Naive thymus-derived CD8-positive, alpha-beta T cell (primary cell): Measurements from ENCODE around the gene TECTA. TPM values are rescaled to one million over a fixed set of nuclear protein-coding genes. Genes with fewer than 3 reads are reported as not detected.
"Not testable (repeated sequence)": the region's sequence is repeated elsewhere in the genome, so short reads cannot be mapped to it uniquely, and the experiment has no call there.

ENCODE experiments used
- ATAC-seq, 2 donors: fragments of 150-1000 bp; cut with Tn5 transposase in 1 of 2; sonication (Bioruptor Pico), chemical (Tn5 transposase) in 1 of 2; 1 replicate in 1 of 2; 2 replicates in 1 of 2; pipeline ENCODE4 v1.10.0; 2021; ENCODE audit warnings: mild to moderate bottlenecking in 2 of 2, moderate library complexity in 2 of 2
- POLR2A ChIA-PET: fragments of 350-600 bp; sonication (Branson Sonifier 250); formaldehyde crosslinking; loops from one replicate; lab custom pipeline; 2021; ENCODE audit warnings: antibody characterized with exemption; lab: Charles Lee
- DNase-seq, 10 donors: peaks; one replicate each; pipeline versions ENCODE4 v3.0.0 to v3.0.0-alpha.2; 2020 to 2022
- H3K27ac Mint-ChIP-seq, 10 donors: one replicate each; pipeline ENCODE4 v1.8.0; 2020 to 2022; ENCODE audit warnings: mild to moderate bottlenecking in 10 of 10, mixed read lengths in 10 of 10, moderate library complexity in 4 of 10, inconsistent platforms in 1 of 10
- H3K27me3 Mint-ChIP-seq, 5 donors: one replicate each; pipeline ENCODE4 v1.8.0; 2021 to 2022; ENCODE audit warnings: mixed read lengths in 5 of 5
- H3K36me3 Mint-ChIP-seq, 3 donors: one replicate each; pipeline ENCODE4 v1.8.0; 2020 to 2022; ENCODE audit warnings: mixed read lengths in 3 of 3, mild to moderate bottlenecking in 2 of 3, inconsistent platforms in 1 of 3
- H3K4me1 Mint-ChIP-seq, 4 donors: one replicate each; pipeline ENCODE4 v1.8.0; 2021 to 2022; ENCODE audit warnings: mixed read lengths in 4 of 4
- H3K4me3 Mint-ChIP-seq, 10 donors: one replicate each; pipeline ENCODE4 v1.8.0; 2020 to 2022; ENCODE audit warnings: mild to moderate bottlenecking in 10 of 10, mixed read lengths in 10 of 10, moderate library complexity in 6 of 10, inconsistent platforms in 1 of 10
- H3K9me3 Mint-ChIP-seq, 9 donors: one replicate each; pipeline ENCODE4 v1.8.0; 2020 to 2022; ENCODE audit warnings: mixed read lengths in 9 of 9, mild to moderate bottlenecking in 3 of 9, inconsistent platforms in 1 of 9, moderate library complexity in 1 of 9
- polyA plus RNA-seq, 3 donors: library from polyadenylated mRNA; unstranded; fragments of 300-500 nt; fragmentation: Illumina TruSeq; gene quantifications; one replicate each; pipeline ENCODE4 v1.2.3, GENCODE V29; 2021
- total RNA-seq, 8 experiments: library from RNA in 2 of 8; stranded (reverse) in 2 of 8; gene quantifications; one replicate each; pipeline ENCODE4 v1.2.3 and lab custom pipeline; 2021 to 2026

TECTA gene
- total and polyA plus RNA-seq, 5 experiments from 2014 or later = 0.31 to 0.58 (median 0.57) TPM; not detected in 2

DNA sequence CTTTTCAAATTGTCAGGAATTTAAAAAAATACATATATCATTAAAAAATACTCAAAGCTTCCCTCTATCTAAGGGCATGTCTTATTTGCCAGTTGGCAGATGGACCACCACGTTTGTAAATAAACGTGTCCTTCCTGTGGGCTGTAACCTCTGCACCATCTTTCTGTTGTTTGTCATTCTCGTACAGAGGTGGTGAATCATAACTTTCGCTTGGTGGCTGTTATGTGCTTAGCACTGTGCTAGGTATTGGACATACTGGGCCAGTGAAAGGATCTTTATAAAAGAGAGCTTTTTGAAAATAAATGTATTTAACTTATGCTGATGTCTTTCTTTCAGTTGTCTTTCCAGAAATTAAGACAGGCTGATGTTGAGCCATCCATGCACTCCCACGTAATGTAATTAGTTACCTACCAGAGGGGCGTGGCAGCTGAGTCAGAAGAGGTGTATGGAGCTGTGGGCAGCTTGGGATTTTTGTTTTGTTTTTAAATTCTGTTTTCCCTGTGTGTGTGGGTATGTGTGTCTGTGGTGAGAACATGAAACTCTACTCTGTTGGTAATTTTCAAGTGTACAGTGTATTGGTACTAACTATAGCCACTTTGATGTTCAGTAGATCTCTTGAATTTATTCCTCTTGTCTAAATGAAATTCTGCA, 62.7 kb downstream of the TECTA start:
- no peak for DNase-seq
- POLR2A ChIA-PET = no interaction called here
- Mint-ChIP-seq H3K27ac (no peak overlapping the region), H3K9me3 (no peaks in the 10 kb centered on the region), H3K27me3 (peaks cover 0 to 5% (median 0%) of the 10 kb centered on the region in 5 donors), H3K4me1 (no peaks in the 10 kb centered on the region), H3K4me3 (no peak overlapping the region), H3K36me3 (no peaks in the 10 kb centered on the region)
- ATAC-seq = no peak

DNA sequence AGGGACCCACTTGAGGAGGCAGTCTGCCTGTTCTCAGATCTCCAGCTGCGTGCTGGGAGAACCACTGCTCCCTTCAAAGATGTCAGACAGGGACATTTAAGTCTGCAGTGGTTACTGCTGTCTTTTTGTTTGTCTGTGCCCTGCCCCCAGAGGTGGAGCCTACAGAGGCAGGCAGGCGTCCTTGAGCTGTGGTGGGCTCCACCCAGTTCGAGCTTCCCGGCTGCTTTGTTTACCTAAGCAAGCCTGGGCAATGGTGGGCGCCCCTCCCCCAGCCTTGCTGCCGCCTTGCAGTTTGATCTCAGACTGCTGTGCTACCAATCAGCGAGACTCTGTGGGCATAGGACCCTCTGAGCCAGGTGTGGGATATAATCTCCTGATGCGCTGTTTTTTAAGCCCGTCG, 76.6 kb downstream of the TECTA start:
- peaks cover 8 to 29% (median 21%) of the 10 kb centered on the region in 3 donors for H3K36me3 Mint-ChIP-seq
- H3K9me3 Mint-ChIP-seq = peaks cover 16 to 55% (median 39%) of the 10 kb centered on the region in 9 donors
- DNase-seq, H3K27ac Mint-ChIP-seq, POLR2A ChIA-PET, ATAC-seq, H3K4me3 Mint-ChIP-seq, H3K27me3 Mint-ChIP-seq, H3K4me1 Mint-ChIP-seq: not testable (repeated sequence)

DNA sequence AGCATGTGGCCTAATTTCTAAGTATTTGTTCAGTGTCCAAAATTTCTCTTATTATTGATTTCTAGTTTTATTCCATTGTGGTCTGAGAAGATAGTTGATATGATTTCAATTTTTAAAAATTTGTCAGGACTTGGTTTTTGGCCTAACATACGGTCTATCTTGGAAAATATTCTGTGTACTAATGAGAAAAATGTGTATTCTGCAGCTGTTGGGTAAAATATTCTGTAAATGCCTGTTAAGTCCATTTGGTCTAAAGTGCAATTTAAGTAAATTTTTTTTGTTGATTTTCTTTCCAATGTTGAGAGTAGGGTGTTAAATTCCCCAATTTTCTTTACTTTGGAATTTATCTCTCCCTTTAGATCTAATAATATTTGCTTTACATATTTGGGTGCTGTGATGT, 78.3 kb downstream of the TECTA start:
- POLR2A ChIA-PET = no interaction called here
- no peak for DNase-seq
- ATAC-seq = no peak
- peaks cover 8 to 32% (median 21%) of the 10 kb centered on the region in 3 donors for H3K36me3 Mint-ChIP-seq
- peaks cover 16 to 57% (median 39%) of the 10 kb centered on the region in 9 donors for H3K9me3 Mint-ChIP-seq
- H3K4me1 Mint-ChIP-seq = no peaks in the 10 kb centered on the region
- H3K4me3 Mint-ChIP-seq = no peak overlapping the region
- H3K27me3 Mint-ChIP-seq = peaks cover 2 to 10% (median 4%) of the 10 kb centered on the region in 5 donors
- H3K27ac Mint-ChIP-seq = no peak overlapping the region

DNA sequence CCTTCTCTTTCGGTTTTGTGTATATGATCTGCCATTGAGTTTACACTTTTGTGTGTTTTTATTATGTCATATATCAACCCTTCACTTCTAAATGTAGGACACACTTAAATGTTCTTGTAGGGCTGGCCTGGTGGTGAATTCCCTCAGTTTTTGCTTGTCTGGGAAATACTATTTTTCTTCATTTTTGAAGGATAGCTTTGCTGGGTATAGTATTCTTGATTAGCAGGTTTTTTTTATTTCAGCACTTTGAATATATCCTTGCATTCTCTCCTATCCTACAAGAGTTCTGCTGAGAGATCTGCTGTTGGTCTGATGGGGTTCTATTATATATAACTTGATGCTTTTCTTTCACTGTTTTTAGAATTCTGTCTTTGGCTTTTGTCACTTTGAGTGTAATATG, 79.1 kb downstream of the TECTA start:
- peaks cover 16 to 59% (median 39%) of the 10 kb centered on the region in 9 donors for H3K9me3 Mint-ChIP-seq
- H3K27me3 Mint-ChIP-seq = peaks cover 3 to 15% (median 10%) of the 10 kb centered on the region in 5 donors
- ATAC-seq (no peak), DNase-seq (no peak)
- no peak overlapping the region for H3K27ac Mint-ChIP-seq
- no peaks in the 10 kb centered on the region for H3K4me1 Mint-ChIP-seq
- H3K36me3 Mint-ChIP-seq = peaks cover 8 to 32% (median 21%) of the 10 kb centered on the region in 3 donors
- no peak overlapping the region for H3K4me3 Mint-ChIP-seq
- POLR2A ChIA-PET = no interaction called here

DNA sequence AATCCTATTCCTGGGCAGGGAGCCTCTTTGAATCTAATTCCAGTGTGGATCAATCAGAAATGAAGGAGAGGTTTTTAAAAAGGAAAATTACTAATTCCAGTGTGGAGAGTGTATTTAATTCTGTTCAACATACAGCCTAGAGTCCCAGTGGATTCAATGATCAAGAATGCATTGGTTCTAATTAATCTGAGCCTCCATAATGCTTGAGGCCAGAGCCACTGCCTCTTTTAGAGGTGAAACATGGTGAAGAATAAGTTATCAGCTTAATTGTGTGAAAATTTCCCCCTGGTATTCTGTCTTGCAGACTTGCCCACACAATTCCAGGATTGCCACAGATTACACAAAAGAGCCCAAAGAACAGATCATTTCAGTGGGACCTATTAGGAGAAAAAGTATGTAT, 87.7 kb downstream of the TECTA start:
- no peak for DNase-seq
- no peak overlapping the region for H3K4me3 Mint-ChIP-seq
- no peak overlapping the region for H3K27ac Mint-ChIP-seq
- H3K27me3 Mint-ChIP-seq = peaks cover 12 to 41% (median 28%) of the 10 kb centered on the region in 5 donors
- peaks cover 5 to 14% (median 6%) of the 10 kb centered on the region in 3 donors for H3K36me3 Mint-ChIP-seq
- ATAC-seq = no peak
- POLR2A ChIA-PET = no interaction called here
- H3K9me3 Mint-ChIP-seq = peaks cover 0 to 5% (median 0%) of the 10 kb centered on the region in 9 donors
- no peaks in the 10 kb centered on the region for H3K4me1 Mint-ChIP-seq

DNA sequence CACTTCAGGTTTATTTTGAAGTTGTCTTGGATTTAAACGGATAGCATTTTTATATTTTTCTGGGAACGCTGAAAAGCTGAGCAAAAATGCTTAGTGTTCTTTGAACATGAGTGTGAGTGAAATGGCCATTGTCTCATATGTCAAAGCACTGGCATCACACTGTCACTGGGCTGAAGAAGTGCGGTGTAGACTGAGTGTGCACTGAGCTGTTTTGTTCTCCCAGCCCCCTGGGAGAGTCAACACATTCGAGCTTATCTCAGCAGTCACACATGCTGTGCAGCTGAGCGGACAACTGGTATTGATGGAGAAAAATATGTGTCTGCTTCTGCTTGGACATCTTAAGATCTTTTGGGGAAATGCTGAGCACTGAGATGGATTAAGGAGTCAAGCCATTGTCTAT, 90.8 kb downstream of the TECTA start:
- peaks cover 0 to 5% (median 0%) of the 10 kb centered on the region in 9 donors for H3K9me3 Mint-ChIP-seq
- POLR2A ChIA-PET = no interaction called here
- H3K4me3 Mint-ChIP-seq = no peak overlapping the region
- no peak overlapping the region for H3K27ac Mint-ChIP-seq
- ATAC-seq (no peak), DNase-seq (no peak)
- peaks cover 5 to 10% (median 5%) of the 10 kb centered on the region in 3 donors for H3K36me3 Mint-ChIP-seq
- H3K4me1 Mint-ChIP-seq = peaks cover 3 to 7% (median 3%) of the 10 kb centered on the region in 4 donors
- peaks cover 16 to 44% (median 29%) of the 10 kb centered on the region in 5 donors for H3K27me3 Mint-ChIP-seq

DNA sequence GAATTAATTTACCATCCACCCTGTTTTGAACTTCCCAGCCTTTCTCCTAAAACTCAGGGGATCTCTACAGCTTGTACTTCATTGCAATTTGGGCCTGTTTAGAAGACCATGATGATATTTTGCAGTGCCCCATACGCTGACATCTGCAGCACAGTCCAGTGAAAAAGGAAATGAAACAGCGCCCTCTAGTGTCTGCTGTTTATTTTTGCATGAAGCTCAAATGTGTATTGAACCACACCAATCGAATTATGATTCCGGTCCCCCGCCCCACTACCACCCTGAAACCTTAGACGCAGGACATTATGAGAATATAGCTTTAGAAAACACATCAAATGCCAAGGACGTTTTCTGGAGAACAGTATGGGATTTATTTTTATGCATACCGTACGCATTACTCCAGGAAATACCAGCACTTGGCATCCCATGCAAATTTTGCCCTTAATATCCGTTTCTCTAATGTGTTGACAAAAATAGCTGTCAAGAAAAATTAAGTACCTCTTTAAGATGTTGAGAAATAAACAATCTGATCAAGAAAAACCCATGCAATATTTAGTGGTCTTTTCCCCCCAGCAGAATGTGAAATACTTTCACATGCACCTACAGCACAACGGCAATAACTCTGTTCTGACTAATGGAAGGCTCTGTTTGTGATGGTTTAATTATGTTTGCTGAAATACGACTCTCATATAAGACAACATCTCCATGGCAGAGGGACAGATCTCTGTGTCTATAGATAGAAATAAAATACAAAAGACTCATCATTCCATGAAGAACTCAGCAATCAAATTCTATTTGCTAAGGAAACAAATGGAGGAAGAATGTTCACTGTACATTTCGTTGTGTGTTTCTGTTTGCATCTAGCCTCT, 93.9 kb downstream of the TECTA start:
- Mint-ChIP-seq H3K27ac (no peak overlapping the region), H3K27me3 (peaks cover 3 to 25% (median 13%) of the 10 kb centered on the region in 5 donors), H3K4me3 (no peak overlapping the region), H3K36me3 (peaks cover 0 to 2% (median 0%) of the 10 kb centered on the region in 3 donors), H3K9me3 (no peaks in the 10 kb centered on the region), H3K4me1 (peaks cover 3 to 7% (median 3%) of the 10 kb centered on the region in 4 donors)
- peak; percentile 74 to 78 for ATAC-seq
- peak in 9 of 10 donors; percentile 12 to 71 (median 53) for DNase-seq
- POLR2A ChIA-PET = no interaction called here

DNA sequence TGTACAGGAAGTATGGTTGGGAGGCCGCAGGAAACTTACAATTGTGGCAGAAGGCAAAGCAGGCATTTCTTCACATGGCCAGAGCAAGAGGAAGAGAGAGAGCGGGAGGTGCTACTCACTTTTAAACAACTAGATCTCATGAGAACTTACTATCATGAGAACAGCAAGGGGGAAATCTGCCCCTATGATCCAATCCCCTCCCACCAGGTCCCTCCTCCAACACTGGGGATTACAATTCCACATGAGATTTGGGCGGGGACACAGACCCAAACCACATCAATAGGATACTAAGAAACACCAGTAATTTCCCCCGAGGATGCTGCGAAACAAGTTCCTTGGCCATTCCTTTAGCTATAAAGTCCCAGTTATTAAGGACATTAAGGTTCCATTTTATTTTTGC, 97.4 kb downstream of the TECTA start:
- POLR2A ChIA-PET = no interaction called here
- Mint-ChIP-seq H3K9me3 (no peaks in the 10 kb centered on the region), H3K4me1 (peaks cover 3 to 7% (median 3%) of the 10 kb centered on the region in 4 donors), H3K27ac (no peak overlapping the region), H3K27me3 (peaks cover 3 to 30% (median 14%) of the 10 kb centered on the region in 5 donors), H3K4me3 (no peak overlapping the region), H3K36me3 (no peaks in the 10 kb centered on the region)
- no peak for DNase-seq
- ATAC-seq = no peak

DNA sequence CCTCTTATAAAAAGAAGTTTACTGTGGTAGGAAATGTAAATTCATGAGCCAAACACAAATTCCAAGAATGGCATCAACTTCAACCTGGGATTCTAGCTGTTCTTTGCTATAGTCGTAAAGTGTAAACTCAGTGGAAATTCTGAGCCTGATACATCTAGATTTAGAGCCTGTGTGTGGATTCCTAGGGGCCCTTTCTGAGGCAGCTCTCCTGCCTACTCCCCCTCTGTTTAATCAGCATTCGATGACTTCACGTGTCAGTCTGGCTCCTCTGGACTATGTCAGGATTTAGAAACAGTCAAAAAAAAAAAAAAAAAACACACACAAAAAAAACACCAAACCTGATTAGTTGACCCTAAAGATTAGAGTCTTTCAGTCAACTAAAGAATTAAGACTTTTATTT, 98.5 kb downstream of the TECTA start:
- Mint-ChIP-seq H3K4me3 (no peak overlapping the region), H3K9me3 (no peaks in the 10 kb centered on the region), H3K4me1 (peaks cover 3 to 5% (median 3%) of the 10 kb centered on the region in 4 donors), H3K27me3 (peaks cover 3 to 26% (median 14%) of the 10 kb centered on the region in 5 donors), H3K27ac (no peak overlapping the region), H3K36me3 (no peaks in the 10 kb centered on the region)
- POLR2A ChIA-PET = interaction anchor here (0.7 kb wide), 1 partner anchor 479 kb away, joined by 5 read pairs; no protein-coding TSS in a partner anchor
- no peak for ATAC-seq
- DNase-seq = no peak

DNA sequence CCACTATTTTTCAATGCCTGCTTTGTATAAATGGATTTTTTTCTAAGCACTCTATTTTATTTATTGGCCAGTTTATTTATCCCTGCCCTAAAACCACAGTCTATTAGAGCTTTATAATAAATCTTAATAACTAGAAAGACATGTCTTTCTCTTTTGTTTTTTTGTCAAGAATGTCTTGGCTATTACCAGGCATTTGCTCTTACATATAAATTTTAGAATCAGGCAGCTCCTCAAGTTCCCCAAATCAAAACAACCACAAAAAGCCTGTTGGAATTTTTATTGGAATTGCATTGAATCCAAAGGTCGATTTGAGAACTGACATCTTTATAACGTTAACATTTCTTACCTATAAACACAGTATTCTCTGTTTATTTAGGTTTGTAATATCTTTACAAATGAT, 105.8 kb downstream of the TECTA start:
- no peaks in the 10 kb centered on the region for H3K9me3 Mint-ChIP-seq
- no peak overlapping the region for H3K27ac Mint-ChIP-seq
- peaks cover 3 to 23% (median 12%) of the 10 kb centered on the region in 5 donors for H3K27me3 Mint-ChIP-seq

DNA sequence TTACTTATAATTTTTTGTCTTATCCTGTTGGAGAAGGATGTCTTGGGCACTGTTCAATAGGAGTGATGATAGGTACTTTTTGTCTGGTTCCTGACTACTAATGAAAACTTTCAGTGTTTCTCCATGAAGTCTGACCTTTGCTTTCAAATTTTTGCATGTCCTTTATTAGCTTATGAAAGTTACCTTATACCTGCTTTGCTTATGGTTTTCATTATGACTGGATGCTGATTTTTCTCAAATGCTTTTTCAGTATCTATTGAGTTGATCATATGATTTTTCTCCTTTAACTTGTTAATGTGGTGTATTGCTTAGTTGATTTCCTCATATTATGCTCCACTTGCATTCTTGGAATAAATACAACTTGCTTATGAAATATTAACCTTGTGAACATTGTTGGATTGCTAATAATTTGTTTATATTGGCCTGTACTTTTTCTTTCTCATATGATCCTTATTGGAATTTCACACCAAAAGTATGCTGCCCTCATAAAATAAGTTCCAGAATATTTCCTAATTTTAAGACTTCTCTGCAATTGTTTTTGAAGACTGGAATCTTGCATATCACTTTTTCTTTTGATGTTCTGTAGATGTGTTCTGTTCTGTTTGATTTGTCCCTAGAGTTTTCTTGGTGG, 106.6 kb downstream of the TECTA start:
- H3K4me1 Mint-ChIP-seq = no peaks in the 10 kb centered on the region
- ATAC-seq = no peak
- H3K36me3 Mint-ChIP-seq = no peaks in the 10 kb centered on the region
- H3K27me3 Mint-ChIP-seq = peaks cover 7 to 30% (median 14%) of the 10 kb centered on the region in 5 donors
- no peak overlapping the region for H3K4me3 Mint-ChIP-seq
- no peak overlapping the region for H3K27ac Mint-ChIP-seq
- POLR2A ChIA-PET = no interaction called here
- DNase-seq = no peak
- H3K9me3 Mint-ChIP-seq = no peaks in the 10 kb centered on the region

More for the DNA sequence above, 105.8 kb downstream of the TECTA start:
- H3K4me1 Mint-ChIP-seq = no peaks in the 10 kb centered on the region
- no peaks in the 10 kb centered on the region for H3K36me3 Mint-ChIP-seq
- ATAC-seq (no peak), DNase-seq (no peak)
- POLR2A ChIA-PET = no interaction called here
- H3K4me3 Mint-ChIP-seq = no peak overlapping the region

DNA sequence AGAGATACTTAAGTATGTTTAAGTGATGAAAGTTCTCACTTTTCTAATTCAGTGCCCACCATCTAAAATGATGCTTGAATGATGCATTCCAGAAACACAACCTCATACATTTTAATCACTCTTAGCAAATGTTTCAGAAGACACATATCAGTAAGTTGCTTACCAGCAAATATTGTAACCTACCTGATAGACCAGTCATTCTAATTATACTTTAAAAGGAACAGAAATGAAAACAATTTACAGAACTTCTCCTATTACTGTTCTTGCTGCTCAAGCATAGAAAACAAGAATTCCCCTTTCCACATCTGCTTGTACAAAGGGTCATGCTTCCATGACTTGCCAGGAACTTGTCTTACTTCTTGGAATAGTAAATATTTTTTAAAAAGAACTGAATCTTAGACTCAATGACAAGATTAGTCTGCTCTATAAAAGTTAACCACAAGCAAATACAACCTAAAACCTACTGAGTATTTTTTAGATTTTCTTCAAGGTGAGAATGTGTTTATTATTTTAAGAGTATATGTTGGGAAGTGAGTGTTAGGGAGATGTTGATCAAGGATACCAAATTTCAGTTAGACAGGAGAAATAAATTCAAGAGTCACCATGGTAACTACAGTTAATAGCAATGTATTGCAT, 109.5 kb downstream of the TECTA start:
- H3K4me3 Mint-ChIP-seq = no peak overlapping the region
- POLR2A ChIA-PET = no interaction called here
- ATAC-seq (no peak), DNase-seq (no peak)
- no peaks in the 10 kb centered on the region for H3K4me1 Mint-ChIP-seq
- H3K27me3 Mint-ChIP-seq = peaks cover 18 to 45% (median 35%) of the 10 kb centered on the region in 5 donors
- no peaks in the 10 kb centered on the region for H3K36me3 Mint-ChIP-seq
- no peak overlapping the region for H3K27ac Mint-ChIP-seq
- no peaks in the 10 kb centered on the region for H3K9me3 Mint-ChIP-seq
